M059J (cell line): Measurements from ENCODE around the gene PTGFRN. TPM values are rescaled to one million over a fixed set of nuclear protein-coding genes. Genes with fewer than 3 reads are reported as not detected.

ENCODE experiments used
- DNase-seq: peaks from one replicate; pipeline ENCODE4 v3.0.0-alpha.2; 2012; ENCODE audit warnings: low read depth
- total RNA-seq: library from RNA; depleted of rRNA; stranded (reverse); fragments of >200 nt; shearing (Covaris generic); gene quantifications from 2 replicates; pipeline ENCODE4 v1.2.3, GENCODE V29; 2014; rRNA removed

PTGFRN gene
- total RNA-seq, 1 experiment from 2014 or later = 144 TPM

- no peak for DNase-seq
Observed at GRCh38 chr1:117033772-117034171, 124.1 kb downstream of the PTGFRN start.

GRCh38 chr1:117034791-117035290, 125.1 kb downstream of the PTGFRN start:
- no peak for DNase-seq

GRCh38 chr1:117036018-117036461, 126.3 kb downstream of the PTGFRN start:
- no peak for DNase-seq

DNA sequence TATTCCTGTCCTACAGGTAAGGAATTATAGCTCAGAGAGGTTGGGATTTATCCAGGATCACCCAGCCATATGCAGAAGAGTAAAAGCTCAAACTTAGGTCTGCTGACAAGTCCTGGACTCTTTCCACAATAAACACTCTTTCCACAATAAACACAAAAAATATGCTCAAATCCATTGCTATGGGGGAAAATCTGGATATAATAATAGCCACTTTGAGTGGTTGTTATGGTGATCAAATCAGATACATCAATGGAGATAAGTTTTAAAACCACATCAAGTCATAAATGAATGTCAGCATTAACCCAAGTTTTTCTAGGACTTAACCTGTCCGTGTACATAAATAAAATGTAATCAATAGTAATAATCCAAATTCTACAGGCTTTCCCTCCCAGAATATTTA, 128.1 kb downstream of the PTGFRN start:
- DNase-seq = no peak

DNA sequence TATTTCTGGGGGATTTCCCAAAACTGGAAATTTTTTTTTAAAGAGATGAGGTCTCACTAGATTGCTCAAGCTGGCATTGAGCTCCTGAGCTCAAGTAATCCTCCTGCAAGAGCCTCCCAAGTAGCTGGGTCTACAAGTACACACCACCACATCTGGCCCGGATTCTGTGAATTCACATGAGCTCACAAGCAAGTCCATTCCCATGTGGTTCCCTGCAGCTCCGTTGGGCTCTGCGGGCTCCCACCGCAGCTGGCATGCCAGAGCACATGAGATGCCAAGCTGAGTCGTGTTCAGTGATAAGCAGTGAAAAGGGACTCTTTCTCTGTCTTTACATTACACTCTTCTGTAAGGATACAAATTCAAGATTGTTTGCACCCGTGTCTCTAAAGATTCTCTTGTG, 128.5 kb downstream of the PTGFRN start:
- no peak for DNase-seq

Other genes starting within 250 kb of the PTGFRN start
- 12.0 and 24.9 TPM in 2 replicates for gene IGSF3, start 242.2 kb upstream of the PTGFRN start, total RNA-seq
- gene CD2, start 155.5 kb upstream of the PTGFRN start, total RNA-seq = not detected in 2 replicates
- 0.07 and 1.2 TPM in 2 replicates for gene CD101, start 91.8 kb downstream of the PTGFRN start, total RNA-seq
- 19.8 and 44.0 TPM in 2 replicates for gene TTF2, start 150.4 kb downstream of the PTGFRN start, total RNA-seq
- 1.5 and 4.2 TPM in 2 replicates for gene TRIM45, start 211.8 kb downstream of the PTGFRN start, total RNA-seq